ENCODE data around the gene COL20A1. TPM values are rescaled to one million over a fixed set of nuclear protein-coding genes. Genes with fewer than 3 reads are reported as not detected.

Gene COL20A1
- total RNA-seq, 2 donors from 2014 or later, result 7.1 TPM; not detected in 1

DNA sequence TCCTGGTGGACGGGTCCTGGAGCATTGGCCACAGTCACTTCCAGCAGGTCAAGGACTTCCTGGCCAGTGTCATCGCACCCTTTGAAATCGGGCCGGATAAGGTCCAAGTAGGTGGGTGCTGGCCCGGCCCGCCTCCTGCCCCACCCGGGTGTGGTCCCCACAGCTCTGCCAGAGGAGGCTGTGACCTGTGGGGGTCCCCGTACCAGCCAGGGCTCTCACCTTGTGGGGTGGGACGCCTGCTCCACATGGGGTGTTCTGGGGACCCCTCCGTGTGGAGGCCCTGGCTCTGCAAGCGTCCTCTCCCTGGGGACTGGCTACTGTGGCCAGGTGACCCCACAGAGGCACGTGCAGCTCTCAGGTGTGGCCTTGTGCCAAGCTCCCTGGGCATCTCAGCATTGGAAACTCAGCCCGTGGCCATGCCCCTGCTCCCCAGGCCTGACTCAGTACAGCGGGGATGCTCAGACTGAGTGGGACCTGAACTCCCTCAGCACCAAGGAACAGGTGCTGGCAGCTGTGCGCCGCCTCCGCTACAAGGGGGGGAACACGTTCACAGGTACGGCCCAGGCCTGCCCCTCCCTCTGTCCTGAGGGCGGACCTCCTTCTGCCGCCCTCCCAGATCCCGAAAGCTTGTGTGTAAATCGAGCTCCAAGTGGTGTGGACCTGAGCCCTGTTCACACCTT is 14.7 kb downstream of the COL20A1 start:
- DNase-seq (ENCODE audit: low spot score), result no peak
- intact Hi-C loops (cut with DNase I), result no loop called here
- Histone ChIP-seq H3K27ac (no peak overlapping the region), H3K36me3 (no peaks in the 10 kb centered on the region), H3K4me1 (replicated peaks) (no peaks in the 10 kb centered on the region), H3K27me3 (replicated peaks; ENCODE audit: insufficient read depth) (peaks cover 31% of the 10 kb centered on the region), H3K9me3 (no peaks in the 10 kb centered on the region), H3K4me3 (no peak overlapping the region)
- 76% methylated on average over 14 of the region's 23 CpGs for WGBS
- TF ChIP-seq, protein P1, sequence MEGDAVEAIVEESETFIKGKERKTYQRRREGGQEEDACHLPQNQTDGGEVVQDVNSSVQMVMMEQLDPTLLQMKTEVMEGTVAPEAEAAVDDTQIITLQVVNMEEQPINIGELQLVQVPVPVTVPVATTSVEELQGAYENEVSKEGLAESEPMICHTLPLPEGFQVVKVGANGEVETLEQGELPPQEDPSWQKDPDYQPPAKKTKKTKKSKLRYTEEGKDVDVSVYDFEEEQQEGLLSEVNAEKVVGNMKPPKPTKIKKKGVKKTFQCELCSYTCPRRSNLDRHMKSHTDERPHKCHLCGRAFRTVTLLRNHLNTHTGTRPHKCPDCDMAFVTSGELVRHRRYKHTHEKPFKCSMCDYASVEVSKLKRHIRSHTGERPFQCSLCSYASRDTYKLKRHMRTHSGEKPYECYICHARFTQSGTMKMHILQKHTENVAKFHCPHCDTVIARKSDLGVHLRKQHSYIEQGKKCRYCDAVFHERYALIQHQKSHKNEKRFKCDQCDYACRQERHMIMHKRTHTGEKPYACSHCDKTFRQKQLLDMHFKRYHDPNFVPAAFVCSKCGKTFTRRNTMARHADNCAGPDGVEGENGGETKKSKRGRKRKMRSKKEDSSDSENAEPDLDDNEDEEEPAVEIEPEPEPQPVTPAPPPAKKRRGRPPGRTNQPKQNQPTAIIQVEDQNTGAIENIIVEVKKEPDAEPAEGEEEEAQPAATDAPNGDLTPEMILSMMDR (IDR thresholded peaks at IDR 0.05), result no peak
- no peak for TF ChIP-seq POLR2A (IDR thresholded peaks at IDR 0.05)
- TF ChIP-seq POLR2AphosphoS5 (IDR thresholded peaks at IDR 0.05), result no peak

GRCh38 chr20:63308218-63308911 is 15.4 kb downstream of the COL20A1 start:
- H3K27me3 ChIP-seq (replicated peaks; ENCODE audit: insufficient read depth), result peaks cover 31% of the 10 kb centered on the region

DNA sequence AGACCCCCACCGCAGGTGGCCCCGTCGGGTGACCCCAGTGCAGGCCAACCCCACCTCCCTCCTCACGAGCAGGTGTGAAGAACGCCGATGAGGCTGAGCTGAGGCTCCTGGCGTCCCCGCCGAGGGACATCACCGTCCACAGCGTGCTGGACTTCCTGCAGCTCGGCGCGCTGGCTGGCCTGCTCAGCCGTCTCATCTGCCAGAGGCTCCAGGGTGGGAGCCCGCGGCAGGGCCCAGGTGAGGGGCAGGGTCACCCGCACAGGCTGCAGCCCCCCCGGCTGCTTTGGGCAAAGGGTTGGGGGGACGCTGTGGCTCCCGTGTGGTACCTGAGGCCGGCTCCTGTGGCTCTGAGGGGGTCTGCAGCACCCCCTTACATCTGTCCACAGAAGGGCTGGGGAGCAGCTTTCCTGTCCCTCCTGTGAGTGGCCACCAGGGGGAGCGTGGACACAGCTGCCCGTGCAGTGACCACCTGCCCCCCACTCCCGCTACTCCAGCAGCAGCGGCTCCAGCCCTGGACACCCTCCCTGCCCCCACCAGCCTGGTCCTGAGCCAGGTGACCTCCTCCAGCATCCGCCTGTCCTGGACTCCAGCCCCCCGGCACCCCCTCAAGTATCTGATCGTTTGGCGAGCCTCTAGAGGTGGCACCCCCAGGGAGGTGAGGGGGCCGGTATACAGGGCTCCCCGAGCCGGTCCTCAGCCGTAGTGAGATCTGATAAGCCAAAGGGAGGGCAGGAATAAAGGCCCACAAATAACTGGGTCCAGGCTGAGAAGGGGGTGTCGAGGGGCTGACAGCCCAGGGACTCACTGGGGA is 16.5 kb downstream of the COL20A1 start:
- 35% methylated on average over 32 of the region's 35 CpGs for WGBS
- Histone ChIP-seq H3K27ac (no peak overlapping the region), H3K4me1 (replicated peaks) (no peaks in the 10 kb centered on the region), H3K4me3 (no peak overlapping the region), H3K36me3 (no peaks in the 10 kb centered on the region), H3K27me3 (replicated peaks; ENCODE audit: insufficient read depth) (peaks cover 31% of the 10 kb centered on the region), H3K9me3 (no peaks in the 10 kb centered on the region)
- intact Hi-C loops (cut with DNase I), result loop anchor here (2.0 kb wide), 1 partner anchor 71 kb away; no protein-coding TSS in a partner anchor
- no peak for DNase-seq (ENCODE audit: low spot score)
- TF ChIP-seq, protein P1 (IDR thresholded peaks at IDR 0.05), result peak; percentile 73 to 88 (median 82)
- no peak for TF ChIP-seq POLR2AphosphoS5 (IDR thresholded peaks at IDR 0.05)

More at GRCh38 chr20:63308218-63308911, 15.4 kb downstream of the COL20A1 start:
- TF ChIP-seq POLR2AphosphoS5 (IDR thresholded peaks at IDR 0.05) (no peak), POLR2A (IDR thresholded peaks at IDR 0.05) (no peak)
- TF ChIP-seq, protein P1 (IDR thresholded peaks at IDR 0.05), result no peak
- no peak overlapping the region for H3K27ac ChIP-seq
- no peaks in the 10 kb centered on the region for H3K9me3 ChIP-seq
- no peaks in the 10 kb centered on the region for H3K4me1 ChIP-seq (replicated peaks)
- DNase-seq (ENCODE audit: low spot score), result no peak
- 66% methylated on average over 26 of the region's 30 CpGs for WGBS
- intact Hi-C loops (cut with DNase I), result no loop called here
- no peak overlapping the region for H3K4me3 ChIP-seq
- H3K36me3 ChIP-seq, result no peaks in the 10 kb centered on the region

GRCh38 chr20:63310265-63310991 is 17.4 kb downstream of the COL20A1 start:
- TF ChIP-seq POLR2A (IDR thresholded peaks at IDR 0.05), result no peak
- TF ChIP-seq, protein P1 (IDR thresholded peaks at IDR 0.05), result no peak
- no peak for TF ChIP-seq POLR2AphosphoS5 (IDR thresholded peaks at IDR 0.05)
- WGBS, result 75% methylated on average over 19 of the region's 20 CpGs
- intact Hi-C loops (cut with DNase I), result loop anchor here (2.0 kb wide), 1 partner anchor 70 kb away; no protein-coding TSS in a partner anchor
- H3K36me3 ChIP-seq, result no peaks in the 10 kb centered on the region
- no peak overlapping the region for H3K27ac ChIP-seq
- H3K9me3 ChIP-seq, result no peaks in the 10 kb centered on the region
- no peak for DNase-seq (ENCODE audit: low spot score)
- no peaks in the 10 kb centered on the region for H3K4me1 ChIP-seq (replicated peaks)
- H3K4me3 ChIP-seq, result no peak overlapping the region
- peaks cover 31% of the 10 kb centered on the region for H3K27me3 ChIP-seq (replicated peaks; ENCODE audit: insufficient read depth)

Data from prostate gland (tissue), 2 donors.